NCI-H526 (cell line): ENCODE data around the gene MYCBP2.
"Not testable (repeated sequence)": the region's sequence is repeated elsewhere in the genome, so short reads cannot be mapped to it uniquely, and the experiment has no call there.

Source experiments
- DNase-seq, 2 experiments: peaks; one replicate each; lab custom pipeline; 2025; lab: John Stamatoyannopoulos, UW

Gene MYCBP2

DNA sequence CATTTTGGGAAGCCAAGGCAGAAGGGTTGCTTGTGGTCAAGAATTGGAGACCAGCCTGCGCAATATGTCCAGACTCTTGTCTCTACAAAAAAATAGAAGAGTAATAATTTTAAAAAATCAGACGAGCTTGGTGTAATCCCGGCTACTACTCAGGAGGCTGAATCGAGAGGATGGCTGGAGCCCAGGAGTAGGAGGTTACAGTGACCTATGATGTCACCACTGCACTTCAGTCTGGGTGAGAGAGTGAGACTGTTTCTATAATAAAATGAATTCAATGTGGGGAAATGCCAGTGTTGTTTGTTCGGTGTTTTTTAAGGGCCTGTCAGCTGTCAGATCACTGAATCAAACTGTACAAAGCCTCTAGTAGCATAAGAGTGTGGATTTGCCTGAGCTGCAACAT, 298.7 kb downstream of the MYCBP2 start:
- DNase-seq = no peak

- peak; percentile 79 to 97 for DNase-seq
Measured at GRCh38 chr13:77026861-77027621, 299.9 kb downstream of the MYCBP2 start, which contains the start of gene FBXL3. Gene FBXL3 (minus strand): TSS chr13:77027159. CDS start chr13:77021860, 5,299 bp downstream.

GRCh38 chr13:77026255-77026860, 300.5 kb downstream of the MYCBP2 start:
- peak; percentile 76 to 93 for DNase-seq

DNA sequence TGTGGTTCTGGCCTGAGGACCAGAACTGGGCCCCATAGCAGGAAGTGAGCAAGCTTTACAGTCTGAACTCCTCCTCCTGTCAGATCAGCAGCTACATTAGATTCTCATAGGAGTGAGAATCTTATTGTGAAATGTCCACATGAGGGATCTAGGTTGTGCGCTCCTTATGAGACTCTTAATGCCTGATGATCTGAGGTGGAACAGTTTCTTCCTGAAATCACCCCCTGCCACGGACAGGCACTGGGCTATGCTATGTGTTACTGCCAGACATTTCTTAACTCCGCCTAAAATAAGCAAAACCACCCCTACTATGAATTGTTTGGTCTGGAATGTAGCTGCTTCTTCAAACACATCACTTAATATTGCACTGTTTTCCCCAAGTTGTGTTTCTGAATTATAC, 304.6 kb downstream of the MYCBP2 start:
- no peak for DNase-seq

DNA sequence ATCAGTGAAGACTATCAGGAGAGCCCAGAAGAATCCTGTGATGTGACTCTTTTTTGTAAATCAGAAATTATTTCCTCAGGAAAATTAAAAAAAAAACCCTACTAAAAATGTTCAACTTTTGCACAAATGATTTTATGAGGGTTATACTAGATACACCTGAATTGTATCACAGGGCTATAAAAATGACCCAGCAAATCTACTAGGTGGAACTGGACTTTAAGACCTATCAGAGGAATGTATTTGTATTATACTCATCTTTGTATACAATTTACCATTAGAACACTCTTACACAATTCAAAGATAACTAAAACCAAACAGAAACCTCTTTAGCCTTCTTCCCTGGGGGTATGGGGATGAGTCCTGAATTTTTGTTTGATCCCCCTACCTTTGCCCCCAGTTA, 307.1 kb downstream of the MYCBP2 start:
- no peak for DNase-seq

DNA sequence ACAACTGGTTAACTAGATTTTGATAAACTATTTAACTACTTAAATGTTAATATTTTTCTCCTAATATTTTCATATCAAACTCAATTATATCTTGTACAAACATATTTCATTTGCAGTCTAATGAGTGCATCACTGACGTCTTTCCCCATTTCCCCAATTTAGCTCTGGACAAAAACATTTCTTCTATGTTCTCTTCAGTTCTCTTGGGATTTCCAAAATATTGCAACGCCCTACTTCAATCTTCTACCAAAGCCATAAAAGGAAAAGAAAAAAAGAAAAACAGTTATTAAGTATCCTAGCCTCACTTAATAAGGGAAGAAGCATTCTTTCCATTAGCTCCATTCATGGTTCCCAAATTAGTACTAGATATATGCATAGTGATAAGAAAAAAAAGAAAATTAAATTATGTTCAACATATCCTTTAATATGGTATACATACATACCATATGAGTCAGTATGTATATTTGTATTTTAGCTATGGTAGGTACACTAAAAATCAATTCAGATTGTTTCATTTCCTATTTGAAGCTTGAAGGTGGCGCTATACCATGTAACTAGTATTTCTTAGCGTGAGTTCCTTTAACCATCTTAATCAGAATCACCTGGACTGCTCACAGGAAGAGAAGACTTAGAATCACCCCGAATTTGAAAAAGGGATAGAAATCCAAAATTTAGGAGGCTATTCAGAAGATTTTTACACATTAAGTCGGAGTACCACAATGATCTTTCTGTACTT, 309.8 kb downstream of the MYCBP2 start:
- no peak for DNase-seq

DNA sequence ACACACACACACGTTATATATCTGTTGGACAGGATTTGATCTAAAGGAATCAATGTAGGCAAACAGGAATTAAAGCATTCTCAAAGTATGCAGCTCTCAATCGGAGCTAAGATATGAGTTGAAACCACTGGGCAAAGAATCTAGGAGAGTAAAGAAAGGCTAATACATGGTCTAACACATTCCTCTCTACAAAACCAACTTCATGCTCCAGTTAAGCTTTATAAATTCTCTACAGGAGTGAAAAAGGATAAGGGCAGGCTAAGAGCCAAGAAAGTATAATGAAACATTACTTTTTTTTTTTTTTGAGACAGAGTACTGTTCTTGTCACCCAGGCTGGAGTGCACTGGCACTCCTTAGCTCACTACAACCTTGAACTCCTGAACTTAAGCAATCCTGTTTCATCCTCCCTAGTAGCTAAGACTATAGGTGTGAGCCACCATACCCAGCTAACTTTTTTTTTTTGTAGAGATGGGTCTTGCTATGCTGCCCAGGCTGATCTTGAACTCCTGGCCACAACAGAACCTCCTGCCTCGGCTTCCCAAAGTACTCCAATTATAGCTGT, 310.6 kb downstream of the MYCBP2 start:
- DNase-seq = no peak

GRCh38 chr13:77014906-77015685, 311.8 kb downstream of the MYCBP2 start:
- no peak for DNase-seq

- no peak for DNase-seq
Measured at GRCh38 chr13:77013853-77014542, 312.9 kb downstream of the MYCBP2 start.

DNA sequence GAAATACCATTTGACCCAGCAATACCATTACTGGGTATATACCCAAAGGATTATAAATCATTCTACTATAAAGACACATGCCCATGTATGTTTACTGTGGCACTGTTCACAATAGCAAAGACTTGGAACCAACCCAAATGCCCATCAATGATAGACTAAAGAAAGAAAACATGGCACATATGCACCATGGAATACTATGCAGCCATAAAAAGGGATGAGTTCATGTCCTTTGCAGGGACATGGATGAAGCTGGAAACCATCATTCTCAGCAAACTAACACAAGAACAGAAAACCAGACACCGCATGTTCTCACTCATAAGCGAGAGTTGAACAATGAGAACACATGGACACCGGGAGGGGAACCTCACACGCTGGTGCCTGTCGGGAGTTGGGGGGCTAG, 317.2 kb downstream of the MYCBP2 start:
- DNase-seq = not testable (repeated sequence)

DNA sequence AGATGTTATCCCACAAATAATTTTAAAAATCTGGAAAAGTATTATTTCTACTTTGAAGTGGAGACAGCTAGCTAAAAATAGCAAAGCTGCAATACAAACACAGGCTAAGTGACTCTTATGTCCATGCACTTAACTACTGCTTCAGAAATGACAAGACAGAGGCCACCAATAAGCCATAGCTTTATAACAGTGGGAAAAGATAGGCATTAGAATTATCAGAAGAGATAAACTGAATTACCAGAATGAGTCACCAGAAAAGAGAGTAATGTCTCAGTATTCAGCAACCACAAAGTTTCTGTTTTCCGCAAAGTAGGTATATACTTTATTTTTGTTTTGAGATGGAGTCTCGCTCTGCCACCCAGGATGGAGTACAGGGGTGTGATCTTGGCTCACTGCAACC, 317.9 kb downstream of the MYCBP2 start:
- DNase-seq = no peak

DNA sequence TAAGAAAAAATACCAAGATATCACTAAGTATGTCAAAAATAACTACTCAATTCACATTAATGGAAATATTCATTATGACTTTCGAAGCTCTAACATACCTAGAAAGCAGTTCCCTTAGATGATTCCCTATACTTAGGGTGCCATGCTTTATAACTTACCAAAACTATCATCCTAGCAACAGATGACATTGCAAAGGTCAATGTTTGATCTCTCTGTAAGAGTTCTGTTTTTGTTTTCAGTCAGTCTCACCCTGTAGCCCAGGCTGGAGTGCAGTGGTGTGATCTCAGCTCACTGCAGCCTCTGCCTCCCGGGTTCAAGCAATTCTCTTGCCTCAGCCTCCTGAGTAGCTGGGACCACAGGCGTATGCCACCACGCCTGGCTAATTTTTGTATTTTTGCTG, 318.6 kb downstream of the MYCBP2 start:
- not testable (repeated sequence) for DNase-seq

DNA sequence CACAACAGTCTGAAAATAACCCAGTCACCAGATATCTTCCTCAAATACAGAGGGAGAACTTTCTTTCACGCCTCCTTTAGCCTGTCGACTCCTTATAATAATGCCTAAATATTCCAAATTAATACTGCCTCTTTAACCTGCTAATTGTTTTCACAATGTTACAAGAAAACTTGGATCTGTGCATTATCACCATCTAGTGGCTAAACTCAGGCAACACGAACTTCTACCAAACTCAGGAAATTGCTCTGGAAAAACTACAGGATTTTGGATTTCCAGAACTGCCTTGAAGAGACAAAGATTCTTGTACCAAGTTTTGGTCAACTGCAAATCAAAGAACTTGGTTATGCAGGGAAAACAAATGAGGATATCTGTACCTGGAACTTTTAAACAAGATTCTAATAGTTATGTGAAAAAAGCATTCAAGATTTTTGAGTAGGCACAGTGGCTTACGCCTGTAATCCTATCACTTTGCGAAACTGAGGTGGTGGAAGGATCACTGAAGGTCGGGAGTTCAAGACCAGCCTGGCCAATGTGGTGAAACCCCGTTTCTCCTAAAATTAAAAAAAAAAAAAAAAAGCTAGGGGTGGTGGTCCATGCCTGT, 324.2 kb downstream of the MYCBP2 start:
- peak in 1 of 2 experiments; percentile 43 for DNase-seq

- no peak for DNase-seq
Measured at GRCh38 chr13:77001963-77002587, 324.8 kb downstream of the MYCBP2 start.

DNA sequence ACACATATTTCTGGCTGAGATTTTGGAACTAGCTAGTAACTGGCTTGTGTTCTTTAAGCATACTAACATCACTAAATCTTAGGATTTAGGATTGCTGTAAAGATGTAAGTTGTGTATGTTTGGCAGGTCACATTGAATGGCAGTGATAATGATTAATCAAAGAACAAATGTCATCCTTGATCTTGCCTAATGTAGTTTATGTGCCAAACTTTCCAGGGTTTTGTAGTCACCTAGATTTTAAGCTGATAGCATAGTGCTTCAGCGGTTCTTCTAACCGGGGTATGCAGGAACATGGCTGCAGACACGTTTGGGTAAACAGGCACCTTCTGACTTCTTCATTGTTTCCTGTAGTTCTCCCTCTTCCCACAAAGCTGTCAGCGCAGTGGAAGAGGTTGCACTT, 325.4 kb downstream of the MYCBP2 start:
- DNase-seq = no peak

- DNase-seq = no peak
Measured at GRCh38 chr13:77000475-77000874, 326.4 kb downstream of the MYCBP2 start.
